ENCODE data around the gene ACSBG1.

Gene ACSBG1

DNA sequence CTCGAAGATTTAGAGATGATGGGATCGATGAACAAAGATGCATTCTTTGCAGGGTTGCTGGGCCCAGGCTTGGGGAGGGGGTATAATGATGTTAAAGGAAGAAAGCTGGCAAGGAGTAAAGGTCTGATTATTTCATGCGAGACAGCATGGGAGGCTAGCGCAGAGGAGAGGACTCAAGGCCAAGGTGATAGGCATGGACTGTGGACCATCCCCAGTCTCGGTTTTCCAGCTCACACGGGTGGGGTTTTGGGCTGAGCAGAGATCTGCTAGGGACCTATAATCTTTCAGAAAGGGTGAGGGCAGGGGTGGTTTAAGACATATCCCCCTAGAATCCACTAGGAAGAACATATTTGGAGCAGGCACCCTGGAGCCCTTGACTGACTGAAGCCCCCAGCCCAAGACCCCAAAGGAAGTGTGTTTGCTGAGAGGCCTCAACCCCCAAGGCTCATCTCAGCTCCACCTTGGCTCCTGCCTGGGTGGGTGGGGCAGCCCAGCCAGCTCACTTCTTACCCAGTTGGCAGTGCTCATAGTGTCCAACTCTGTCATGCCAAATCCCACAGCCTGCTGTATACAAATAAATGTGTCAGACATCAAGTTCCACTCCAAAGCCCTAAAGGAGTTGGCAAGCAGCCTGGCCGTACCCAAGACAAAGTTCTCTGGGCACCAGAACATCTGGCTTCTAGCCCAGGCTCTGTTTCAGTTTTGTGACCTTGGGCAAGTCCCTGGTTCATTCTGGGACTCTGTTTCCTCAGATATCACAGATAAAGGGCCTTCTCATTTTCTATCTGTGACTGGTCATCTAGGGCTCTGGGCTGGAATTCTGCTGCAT lies 17.9 kb downstream of the ACSBG1 start:
- no peak for DNase-seq

GRCh38 chr15:78213956-78214355 lies 20.4 kb downstream of the ACSBG1 start:
- DNase-seq: no peak

DNA sequence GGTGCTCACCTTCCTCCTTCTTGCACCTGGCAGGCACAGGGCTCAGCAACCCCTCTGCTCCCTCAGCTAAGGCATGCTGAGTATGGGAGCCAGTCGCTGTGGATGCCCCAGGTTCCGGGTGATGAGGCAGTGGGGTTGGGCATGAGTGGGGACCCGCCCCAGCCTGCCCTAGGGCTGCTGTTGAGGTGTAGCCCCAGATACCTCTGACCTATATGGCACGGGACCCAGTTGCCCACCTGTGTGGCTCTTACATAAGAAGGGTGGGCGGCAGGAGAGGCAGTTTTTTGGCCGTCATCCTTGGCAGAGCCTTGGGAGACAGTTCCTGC lies 21.0 kb downstream of the ACSBG1 start:
- DNase-seq: no peak

- DNase-seq: no peak
Measured at GRCh38 chr15:78212546-78213424, 21.6 kb downstream of the ACSBG1 start.

DNA sequence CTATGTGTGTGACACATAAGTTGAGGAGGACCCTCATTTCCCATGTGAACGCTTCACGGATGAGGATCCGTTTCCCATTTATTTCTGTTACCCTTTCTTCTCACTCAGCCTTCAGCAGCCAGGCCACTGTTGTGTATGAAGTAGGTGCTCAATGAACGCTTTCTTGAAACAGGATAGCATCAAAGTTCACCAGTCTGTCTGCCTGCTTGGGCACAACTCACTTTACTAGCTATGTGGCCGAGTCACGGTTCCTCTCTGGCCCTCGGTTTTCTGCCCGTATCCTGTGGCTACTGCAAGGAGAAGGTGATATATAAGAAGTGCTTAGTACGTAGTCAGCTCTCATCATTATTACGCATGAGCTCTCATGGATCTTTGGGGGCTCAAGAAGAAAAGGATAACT lies 22.4 kb downstream of the ACSBG1 start:
- DNase-seq: no peak

DNA sequence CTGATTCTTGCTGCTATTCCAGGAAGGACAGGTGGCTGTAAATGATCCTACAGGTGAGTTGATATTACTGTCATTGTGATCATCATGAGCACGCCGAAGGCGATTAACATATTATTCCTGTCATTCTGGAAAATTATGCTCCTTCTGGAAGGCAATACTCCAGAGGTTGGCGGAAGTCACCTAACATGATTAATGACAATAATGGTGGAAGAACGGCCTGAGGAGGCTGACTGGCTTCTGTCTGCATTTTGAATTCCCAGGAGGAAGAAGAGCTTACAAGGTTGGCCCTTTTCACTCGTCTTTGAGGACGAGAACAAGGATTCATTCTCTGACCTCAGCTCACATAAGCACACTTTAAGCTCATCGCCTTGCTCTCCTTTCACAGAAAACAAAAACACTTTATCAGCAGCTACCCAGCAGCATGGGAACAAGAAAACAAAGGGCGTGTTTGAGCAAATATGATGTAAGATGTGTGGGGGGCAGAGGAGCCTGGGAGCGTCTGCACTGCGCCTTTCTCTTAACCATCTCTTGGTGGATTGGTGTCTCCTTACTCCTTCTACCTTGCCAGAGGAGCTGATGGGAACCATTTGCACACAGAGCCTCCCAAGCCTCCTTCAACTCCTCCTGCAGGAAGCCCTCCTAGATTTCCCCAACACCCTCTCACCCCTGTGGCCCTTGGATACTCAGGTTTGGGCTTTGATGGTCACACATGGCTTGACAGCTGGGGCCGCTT lies 23.0 kb downstream of the ACSBG1 start:
- DNase-seq: no peak

GRCh38 chr15:78210349-78210717 lies 24.0 kb downstream of the ACSBG1 start:
- peak; percentile 18 for DNase-seq

- no peak for DNase-seq
Measured at GRCh38 chr15:78209646-78210348, 24.6 kb downstream of the ACSBG1 start.

DNA sequence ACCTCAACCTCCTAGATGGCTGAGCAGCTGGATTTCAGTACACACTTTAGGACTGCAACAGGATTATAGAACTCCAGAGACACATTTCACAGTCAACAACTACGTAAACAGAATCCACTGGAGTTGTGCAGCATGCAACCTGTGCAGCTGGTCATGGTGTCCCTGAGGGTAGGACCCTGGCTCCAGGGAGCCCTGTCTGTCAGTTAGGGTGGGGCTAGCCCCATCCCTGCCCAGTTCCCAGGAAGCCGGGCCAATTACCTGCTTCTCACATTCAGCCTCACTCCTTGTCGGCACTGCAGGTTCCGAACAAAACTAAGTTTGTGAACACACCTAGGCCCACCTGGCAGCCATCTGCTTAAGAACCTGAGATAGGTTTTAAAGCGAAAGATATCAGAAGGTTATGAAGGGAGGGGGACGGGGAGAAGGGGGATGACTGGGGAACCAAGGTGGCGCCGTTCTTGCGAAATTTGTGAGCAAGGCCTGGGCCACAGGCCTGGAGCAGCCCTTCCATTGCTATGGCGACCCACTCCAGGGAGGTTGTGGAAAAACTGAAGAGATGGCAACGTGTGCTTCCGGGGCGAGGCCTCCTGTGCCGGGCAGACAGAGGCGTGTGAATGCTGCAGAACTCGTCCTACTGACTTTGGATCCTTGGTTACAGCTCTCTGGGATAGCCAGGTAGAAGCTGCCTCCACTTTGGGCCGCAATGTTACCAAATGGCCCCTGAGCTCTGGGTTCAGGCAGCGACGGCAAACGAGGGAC lies 25.3 kb downstream of the ACSBG1 start:
- no peak for DNase-seq

DNA sequence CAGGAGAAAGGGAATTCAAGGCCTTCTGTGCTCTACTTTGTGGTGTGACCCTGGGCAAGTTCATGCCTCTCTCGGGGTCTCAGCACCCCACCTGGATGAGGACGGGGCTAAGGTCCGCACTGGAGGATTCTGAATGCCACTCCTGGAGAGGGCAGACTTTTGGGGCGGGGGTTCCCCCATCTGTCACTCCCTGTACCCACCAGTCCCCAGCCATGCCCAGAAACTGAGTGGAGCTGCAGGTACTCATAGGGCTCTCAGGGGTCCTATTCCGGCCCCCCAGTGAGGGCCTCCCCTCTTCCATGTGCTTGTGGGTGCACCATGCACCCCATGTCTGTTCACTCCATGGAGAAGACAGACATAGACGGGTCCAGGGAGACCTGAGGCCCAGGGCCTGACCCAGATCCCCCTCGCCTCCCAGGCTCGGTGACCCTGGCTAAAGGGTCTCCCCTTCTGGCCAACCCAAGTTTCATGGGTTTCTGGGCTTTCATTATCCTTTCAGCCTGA lies 26.0 kb downstream of the ACSBG1 start:
- no peak for DNase-seq

DNA sequence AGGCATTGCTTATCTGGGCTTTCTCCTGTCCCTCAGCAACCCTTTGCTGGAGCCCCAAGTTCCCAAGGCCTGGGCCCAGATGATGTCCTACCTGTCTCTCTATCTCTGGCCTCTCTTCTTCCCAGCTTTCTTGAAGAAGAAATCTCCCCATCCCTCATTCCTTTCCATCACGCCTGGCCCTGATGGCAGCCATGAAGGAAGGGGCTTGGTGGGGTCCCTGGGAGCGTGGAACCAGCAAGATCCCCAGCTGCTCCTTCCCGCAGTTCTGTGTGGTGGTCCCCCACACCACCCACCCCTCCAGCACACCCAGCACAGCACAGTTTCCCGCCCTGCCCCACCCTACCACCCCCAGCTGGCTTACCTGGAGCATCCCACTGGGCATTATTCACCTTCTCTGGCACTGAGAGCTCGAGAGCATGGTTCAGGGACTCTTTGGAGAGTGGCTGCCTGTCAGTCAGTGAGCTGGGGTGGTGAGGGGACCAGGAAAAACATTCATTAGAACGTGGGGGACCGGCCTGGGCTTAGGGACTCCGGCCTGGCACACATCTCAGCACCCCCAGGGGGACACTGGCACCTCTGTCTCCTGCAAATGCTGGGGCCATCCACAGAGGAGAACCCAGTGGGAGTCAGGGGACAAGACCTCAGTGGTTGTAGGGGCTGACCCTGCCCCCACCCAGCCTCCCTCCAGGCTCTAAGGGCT lies 26.6 kb downstream of the ACSBG1 start:
- DNase-seq: no peak

GRCh38 chr15:78207110-78207458 lies 27.3 kb downstream of the ACSBG1 start:
- DNase-seq: no peak

GRCh38 chr15:78206326-78207109 lies 27.8 kb downstream of the ACSBG1 start:
- DNase-seq: peak; percentile 9

DNA sequence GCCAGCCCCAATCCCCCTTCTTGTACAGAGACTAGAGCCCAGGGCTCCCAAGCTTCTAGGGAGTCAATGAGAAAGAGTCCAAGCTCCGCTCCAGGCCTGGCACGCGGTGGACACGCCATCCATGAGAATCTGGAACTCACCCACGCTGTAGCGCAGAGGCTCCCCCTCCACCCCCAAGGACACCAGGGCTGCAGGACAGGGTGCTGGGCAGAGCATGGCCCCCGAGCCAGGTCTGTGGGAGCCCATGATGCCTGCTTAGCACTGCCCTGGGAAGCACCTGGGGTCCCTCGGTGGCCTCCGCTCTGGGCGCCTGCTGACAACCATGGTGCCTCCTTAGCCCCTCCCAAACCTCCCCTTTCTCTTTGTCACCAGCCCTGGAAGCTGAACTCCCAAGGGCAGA lies 28.5 kb downstream of the ACSBG1 start:
- DNase-seq: no peak

DNA sequence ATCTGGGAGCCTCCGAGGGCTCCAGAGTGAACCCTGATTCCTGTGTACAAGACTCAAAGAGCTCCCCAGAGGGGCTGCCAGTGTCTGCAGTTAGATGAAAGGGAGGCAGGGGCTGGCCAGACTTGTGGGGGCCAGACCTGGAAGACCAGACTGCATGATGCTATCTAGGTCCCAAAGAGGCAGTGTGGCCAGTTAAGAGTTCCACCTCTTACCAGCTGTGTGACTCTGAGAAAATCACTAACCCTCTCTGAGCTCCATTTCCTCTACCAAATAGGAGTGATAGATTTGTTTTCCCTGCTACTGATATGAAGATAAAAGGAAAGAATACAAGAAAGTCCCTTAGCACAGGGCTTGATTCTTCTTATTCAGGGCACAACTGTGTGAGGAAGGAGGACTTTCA lies 29.0 kb downstream of the ACSBG1 start:
- DNase-seq: no peak

- no peak for DNase-seq
Measured at GRCh38 chr15:78204351-78205309, 29.7 kb downstream of the ACSBG1 start.

DNA sequence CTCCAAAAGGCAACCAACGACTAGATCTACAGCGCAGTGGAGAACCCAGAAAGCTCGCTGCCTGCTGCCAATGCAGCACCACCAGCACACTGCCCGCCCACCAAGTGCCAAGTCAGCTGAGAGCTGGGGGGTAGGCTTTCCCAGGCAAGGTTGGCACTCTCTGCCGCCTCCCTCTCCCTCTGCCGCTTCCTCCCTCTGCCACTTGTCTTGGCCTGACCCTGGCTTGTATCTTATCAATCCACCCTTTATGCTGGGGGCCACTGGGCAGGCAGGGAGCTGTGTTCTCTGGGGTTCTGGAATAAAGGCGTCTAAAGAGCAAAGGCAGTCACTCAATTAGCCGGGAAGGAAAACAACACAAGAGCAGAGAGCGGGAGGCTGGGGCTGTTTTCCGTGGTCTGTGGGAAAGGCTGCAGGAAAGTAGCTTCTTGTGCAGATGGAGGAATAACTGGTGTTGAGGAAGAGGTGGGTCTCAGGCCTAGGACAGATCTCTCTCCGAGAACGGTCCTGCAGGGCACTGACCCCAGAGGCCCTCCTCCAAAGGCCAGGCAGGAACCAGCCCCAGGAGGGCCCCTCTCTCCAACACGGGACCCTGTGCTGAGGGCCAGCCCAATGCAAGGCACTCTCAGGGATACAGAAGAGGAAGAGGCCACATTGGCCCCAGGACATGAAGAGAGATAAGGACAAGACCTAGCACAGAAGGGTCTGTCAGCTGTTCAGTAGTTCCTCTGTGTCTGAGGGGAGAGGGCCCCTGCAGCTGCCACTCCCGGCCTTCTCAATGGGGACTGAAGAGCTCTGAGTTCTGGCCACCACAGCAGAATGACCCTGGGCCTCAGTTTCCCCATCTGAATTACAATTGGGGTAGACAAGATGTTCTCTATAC lies 30.8 kb downstream of the ACSBG1 start:
- no peak for DNase-seq
